GM23248 (cell line): Measurements from ENCODE around the gene GID4. TPM values are rescaled to one million over a fixed set of nuclear protein-coding genes. Genes with fewer than 3 reads are reported as not detected.

Experiments
- DNase-seq: peaks from one replicate; pipeline ENCODE4 v3.0.0-alpha.2; 2015
- H2AFZ ChIP-seq: fragments of 200-600 bp; sonication (generic); 2 replicates; pipeline ENCODE4 v1.6.1; 2016; ENCODE audit warnings: antibody characterized with exemption
- H3F3A ChIP-seq: fragments of 200-600 bp; sonication (generic); 2 replicates; pipeline ENCODE4 v1.6.1; 2016; ENCODE audit warnings: mild to moderate bottlenecking, antibody characterized with exemption, mixed run types; ENCODE audit not compliant: insufficient read depth
- H3K27ac ChIP-seq: fragments of 200-600 bp; sonication (generic); 2 replicates; pipeline ENCODE4 v1.5.1; 2016; ENCODE audit warnings: mild to moderate bottlenecking
- H3K27me3 ChIP-seq: fragments of 200-600 bp; sonication (generic); replicated peaks from 2 replicates; pipeline ENCODE4 v1.6.1; 2016; ENCODE audit warnings: mild to moderate bottlenecking; ENCODE audit not compliant: insufficient read depth
- H3K36me3 ChIP-seq: fragments of 200-600 bp; sonication (generic); 2 replicates; pipeline ENCODE4 v1.6.1; 2016; ENCODE audit warnings: low read depth, mild to moderate bottlenecking
- H3K4me1 ChIP-seq: fragments of 200-600 bp; sonication (generic); 2 replicates; pipeline ENCODE4 v1.6.1; 2016; ENCODE audit warnings: mild to moderate bottlenecking; ENCODE audit not compliant: insufficient read depth
- H3K4me2 ChIP-seq: fragments of 200-600 bp; sonication (generic); one replicate; pipeline ENCODE4 v1.6.1; 2016; ENCODE audit warnings: mild to moderate bottlenecking; ENCODE audit not compliant: unreplicated experiment
- H3K4me3 ChIP-seq: fragments of 200-600 bp; sonication (generic); 2 replicates; pipeline ENCODE4 v1.5.1; 2016; ENCODE audit warnings: mild to moderate bottlenecking
- H3K79me2 ChIP-seq: fragments of 200-600 bp; sonication (generic); 2 replicates; pipeline ENCODE4 v1.6.1; 2016; ENCODE audit warnings: mild to moderate bottlenecking; ENCODE audit not compliant: insufficient read depth
- H3K9ac ChIP-seq: fragments of 200-600 bp; sonication (generic); 2 replicates; pipeline ENCODE4 v1.6.1; 2016; ENCODE audit warnings: mild to moderate bottlenecking
- H3K9me2 ChIP-seq: fragments of 200-600 bp; sonication (generic); 2 replicates; pipeline ENCODE4 v1.6.1; 2016; ENCODE audit warnings: mixed run types, mild to moderate bottlenecking, moderate library complexity; ENCODE audit not compliant: insufficient read depth
- H3K9me3 ChIP-seq: fragments of 200-600 bp; sonication (generic); one replicate; pipeline ENCODE4 v1.6.1; 2017; ENCODE audit warnings: low read depth
- H4K20me1 ChIP-seq: fragments of 200-600 bp; sonication (generic); 2 replicates; pipeline ENCODE4 v1.6.0; 2016; ENCODE audit not compliant: insufficient read depth
- EZH2 ChIP-seq: fragments of 200-600 bp; sonication (generic); IDR thresholded peaks from 2 replicates; pipeline ENCODE4 v1.6.1; 2018; ENCODE audit warnings: antibody characterized with exemption, mild to moderate bottlenecking; ENCODE audit not compliant: insufficient read depth, poor library complexity, severe bottlenecking
- EZH2phosphoT487 ChIP-seq: fragments of 200-600 bp; sonication (generic); IDR thresholded peaks from 2 replicates; pipeline ENCODE4 v1.6.1; 2018; ENCODE audit warnings: antibody characterized with exemption, moderate library complexity, mild to moderate bottlenecking, low read depth; ENCODE audit not compliant: insufficient read depth
- WGBS, 2 experiments: methylation state at CpG; one replicate each; pipeline ENCODE4 v1.1.6; 2015 to 2017; ENCODE audit warnings: low lambda C conversion rate in 2 of 2, low coverage in 1 of 2; ENCODE audit errors: missing lambda C conversion rate in 2 of 2; 5-methylcytosine and 5-hydroxymethylcytosine counted together
- in situ Hi-C: fragments of 300-500 bp; cut with MboI; formaldehyde crosslinking; loops from 2 replicates; pipeline ENCODE4 v1.15.0; 2020
- polyA plus RNA-seq: library from polyadenylated mRNA; unstranded; fragments of >200 nt; fragmentation: Nextera tagmentation; extraction: Ambion mirVana; gene quantifications from 2 replicates; pipeline ENCODE4 v1.2.1, GENCODE V29; 2016
- total RNA-seq: library from RNA; depleted of rRNA; stranded (reverse); fragments of >200 nt; shearing (Covaris generic); gene quantifications from 2 replicates; pipeline ENCODE4 v1.2.3, GENCODE V29; 2014

Gene GID4
- total and polyA plus RNA-seq, 2 experiments from 2014 or later = 7.2 to 10.2 TPM

DNA sequence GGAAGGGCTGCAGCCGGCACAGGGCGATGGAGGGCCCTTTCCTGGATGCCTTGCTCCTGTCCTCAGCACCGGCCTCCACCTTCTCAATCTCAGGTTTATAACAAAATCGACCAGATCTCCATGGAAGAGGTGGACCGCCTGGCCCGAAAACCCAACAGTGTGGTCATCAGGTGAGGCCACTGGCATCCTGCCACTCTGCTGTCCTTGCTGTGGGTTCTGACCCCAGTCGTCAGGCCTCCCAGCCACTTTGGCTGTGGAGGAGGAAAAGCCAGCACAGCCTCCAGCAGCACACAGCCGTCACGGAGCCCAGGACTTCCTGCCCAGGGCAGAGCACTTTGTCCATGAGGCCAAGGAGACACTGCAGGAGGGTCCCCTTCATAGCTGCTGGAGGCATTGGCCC lies 62.6 kb downstream of the GID4 start:
- WGBS, 2 experiments = 86 to 88% methylated on average over 9 of the region's 9 CpGs

DNA sequence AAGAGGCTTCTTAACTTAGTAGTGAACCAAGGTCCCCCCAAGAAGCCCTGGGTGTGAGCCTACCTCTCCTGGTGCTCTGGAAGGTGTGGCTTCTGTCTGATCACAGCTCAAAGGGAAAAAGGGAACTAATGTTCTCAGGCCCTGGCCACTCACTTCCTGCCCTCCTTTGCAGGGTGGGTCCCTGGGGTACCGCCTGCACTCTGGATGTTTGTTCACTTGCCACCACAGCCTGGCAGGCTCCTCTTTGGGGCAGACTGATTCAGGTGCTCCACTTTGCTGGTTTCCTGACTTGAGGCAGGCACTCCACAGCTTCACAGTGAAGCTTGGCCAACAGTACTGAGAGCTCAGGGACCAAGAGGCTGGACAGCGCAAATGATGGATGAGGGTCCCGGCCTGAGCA lies 63.4 kb downstream of the GID4 start:
- Histone ChIP-seq H3F3A (no peaks in the 10 kb centered on the region), H2AFZ (no peak overlapping the region), H3K79me2 (no peaks in the 10 kb centered on the region), H3K9me3 (no peaks in the 10 kb centered on the region), H3K36me3 (0 out of 2 replicates have a peak, but pooled peaks cover 9% of the 10 kb centered on the region), H3K27ac (no peak overlapping the region), H3K27me3 (no peaks in the 10 kb centered on the region), H3K9ac (no peak overlapping the region), H3K4me3 (no peak overlapping the region), H4K20me1 (no peaks in the 10 kb centered on the region), H3K4me2 (no peak overlapping the region), H3K9me2 (no peaks in the 10 kb centered on the region), H3K4me1 (no peaks in the 10 kb centered on the region)
- TF ChIP-seq EZH2phosphoT487 = no peak
- no peak for TF ChIP-seq EZH2
- no peak for DNase-seq
- WGBS, 2 experiments = 81 to 83% methylated on average over 3 of the region's 3 CpGs
- in situ Hi-C loops = no loop called here

More for the DNA sequence above, 62.6 kb downstream of the GID4 start:
- in situ Hi-C loops = no loop called here
- no peaks in the 10 kb centered on the region for H3K27me3 ChIP-seq
- no peaks in the 10 kb centered on the region for H3K9me2 ChIP-seq
- no peak for DNase-seq
- no peaks in the 10 kb centered on the region for H4K20me1 ChIP-seq
- H3K9me3 ChIP-seq = no peaks in the 10 kb centered on the region
- no peak overlapping the region for H3K9ac ChIP-seq
- TF ChIP-seq EZH2phosphoT487 = no peak
- TF ChIP-seq EZH2 = no peak
- H3K27ac ChIP-seq = no peak overlapping the region
- no peaks in the 10 kb centered on the region for H3F3A ChIP-seq
- H2AFZ ChIP-seq = no peak overlapping the region
- no peak overlapping the region for H3K4me3 ChIP-seq
- H3K79me2 ChIP-seq = no peaks in the 10 kb centered on the region
- no peaks in the 10 kb centered on the region for H3K4me1 ChIP-seq
- H3K36me3 ChIP-seq = peaks cover 9% of the 10 kb centered on the region; the same call in 1 of the 2 replicates
- no peak overlapping the region for H3K4me2 ChIP-seq

DNA sequence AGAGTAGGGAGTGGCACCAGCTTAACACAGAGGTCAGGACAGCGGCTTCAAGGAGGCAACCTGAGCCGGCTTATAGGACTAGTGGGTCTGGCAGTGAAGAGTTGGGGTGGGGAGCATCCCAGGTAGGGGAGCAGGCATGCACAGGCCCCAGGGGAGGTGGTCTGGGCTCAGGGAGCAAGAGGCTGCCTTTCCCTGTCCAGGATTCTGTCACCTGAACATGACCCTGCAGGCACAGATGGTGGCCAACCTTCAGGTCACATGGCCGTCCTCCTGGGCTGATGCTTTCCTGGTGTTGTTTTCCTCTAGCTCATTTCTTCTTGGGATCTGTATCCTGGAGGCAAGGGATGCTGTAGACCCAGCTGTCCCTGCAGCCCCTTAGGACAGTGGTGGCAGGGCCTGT lies 65.8 kb downstream of the GID4 start:
- WGBS, 2 experiments = 92 to 100% methylated on average over 3 of the region's 3 CpGs
- H3K9me3 ChIP-seq = no peaks in the 10 kb centered on the region
- no peaks in the 10 kb centered on the region for H3K27me3 ChIP-seq
- no peaks in the 10 kb centered on the region for H3K79me2 ChIP-seq
- H2AFZ ChIP-seq = no peak overlapping the region
- H3K4me1 ChIP-seq = no peaks in the 10 kb centered on the region
- no peak overlapping the region for H3K9ac ChIP-seq
- no peak overlapping the region for H3K4me3 ChIP-seq
- H3K9me2 ChIP-seq = no peaks in the 10 kb centered on the region
- H3F3A ChIP-seq = no peaks in the 10 kb centered on the region
- no peak for DNase-seq
- no peak overlapping the region for H3K27ac ChIP-seq
- in situ Hi-C loops = no loop called here
- H4K20me1 ChIP-seq = no peaks in the 10 kb centered on the region
- TF ChIP-seq EZH2phosphoT487 (no peak), EZH2 (no peak)
- H3K36me3 ChIP-seq = no peaks in the 10 kb centered on the region
- no peak overlapping the region for H3K4me2 ChIP-seq

DNA sequence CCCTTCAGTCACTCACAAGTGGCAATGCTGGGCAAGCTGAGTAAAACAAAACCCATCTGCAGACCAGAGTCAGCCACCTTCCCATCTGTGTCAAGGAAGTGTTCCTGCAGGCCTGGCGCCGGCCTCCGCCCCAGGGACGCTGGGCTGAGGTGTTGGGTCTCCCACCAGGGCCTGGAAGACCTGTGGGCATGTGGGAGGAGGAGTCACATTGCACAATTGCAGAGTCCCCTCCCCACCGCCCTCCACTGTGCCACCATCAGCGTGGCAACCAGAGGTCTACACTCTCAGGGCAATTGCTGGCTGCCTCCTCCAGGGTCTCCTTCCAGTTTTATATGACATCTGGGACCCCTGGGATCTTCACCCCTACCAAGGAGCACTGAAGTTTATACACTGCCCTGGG lies 66.4 kb downstream of the GID4 start:
- H3K9me2 ChIP-seq = no peaks in the 10 kb centered on the region
- H3K27me3 ChIP-seq = no peaks in the 10 kb centered on the region
- H2AFZ ChIP-seq = no peak overlapping the region
- in situ Hi-C loops = no loop called here
- no peaks in the 10 kb centered on the region for H3K36me3 ChIP-seq
- no peak overlapping the region for H3K27ac ChIP-seq
- H3F3A ChIP-seq = no peaks in the 10 kb centered on the region
- TF ChIP-seq EZH2 (no peak), EZH2phosphoT487 (no peak)
- H3K4me1 ChIP-seq = no peaks in the 10 kb centered on the region
- no peak overlapping the region for H3K4me3 ChIP-seq
- H3K4me2 ChIP-seq = no peak overlapping the region
- no peak overlapping the region for H3K9ac ChIP-seq
- 86 to 95% methylated on average over 6 of the region's 6 CpGs for WGBS, 2 experiments
- no peaks in the 10 kb centered on the region for H3K79me2 ChIP-seq
- DNase-seq = no peak
- H3K9me3 ChIP-seq = no peaks in the 10 kb centered on the region
- H4K20me1 ChIP-seq = no peaks in the 10 kb centered on the region

DNA sequence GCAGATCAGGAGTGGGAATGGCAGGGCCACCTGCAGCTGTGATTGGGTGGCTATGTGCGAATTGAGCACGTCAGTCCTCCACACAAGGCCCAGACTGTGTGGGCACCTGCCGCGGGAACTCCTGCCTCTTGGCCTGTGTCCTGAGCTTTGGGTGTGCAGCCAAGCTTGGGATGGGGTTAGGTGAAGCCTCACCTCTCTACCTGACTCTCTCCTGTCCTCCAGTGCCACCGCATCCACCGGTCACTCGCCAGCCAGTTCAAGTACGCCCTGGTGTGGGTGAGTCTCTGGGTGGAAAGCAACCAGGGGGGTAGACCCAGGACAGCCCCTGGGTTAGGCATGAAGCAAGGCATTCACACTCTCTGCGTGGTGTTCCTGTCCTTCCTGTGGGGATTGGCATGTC lies 67.0 kb downstream of the GID4 start:
- Histone ChIP-seq H3K9me3 (no peaks in the 10 kb centered on the region), H3F3A (no peaks in the 10 kb centered on the region), H2AFZ (no peak overlapping the region), H3K27me3 (no peaks in the 10 kb centered on the region), H3K4me3 (no peak overlapping the region), H4K20me1 (no peaks in the 10 kb centered on the region), H3K79me2 (no peaks in the 10 kb centered on the region), H3K9ac (no peak overlapping the region), H3K36me3 (no peaks in the 10 kb centered on the region), H3K27ac (no peak overlapping the region), H3K4me2 (no peak overlapping the region), H3K9me2 (no peaks in the 10 kb centered on the region), H3K4me1 (no peaks in the 10 kb centered on the region)
- 85 to 90% methylated on average over 9 of the region's 9 CpGs for WGBS, 2 experiments
- TF ChIP-seq EZH2phosphoT487 (no peak), EZH2 (no peak)
- in situ Hi-C loops = no loop called here
- DNase-seq = no peak
